Measurements from ENCODE around the gene RAP1GAP2.

The RAP1GAP2 gene

GRCh38 chr17:2924211-2924610 lies 128.0 kb downstream of the RAP1GAP2 start:
- no peaks in the 10 kb centered on the region for H3K9me3 ChIP-seq (ENCODE audit: control insufficient read depth in 1 of 2, low read length in 2 of 2)
- H3K9ac ChIP-seq (ENCODE audit: low read depth in 1 of 2, low read length in 2 of 2) = no peak overlapping the region
- H3K4me3 ChIP-seq (ENCODE audit: low read depth in 1 of 2, low read length in 2 of 2) = no peak overlapping the region
- no peaks in the 10 kb centered on the region for H3K36me3 ChIP-seq (ENCODE audit: control insufficient read depth in 1 of 2, insufficient read depth in 2 of 2, low read length in 2 of 2)
- H3K4me1 ChIP-seq (ENCODE audit: control insufficient read depth in 1 of 2, insufficient read depth in 2 of 2, low read length in 2 of 2) = no peaks in the 10 kb centered on the region
- H3K27ac ChIP-seq (ENCODE audit: low read depth, low read length) = no peak overlapping the region
- no peaks in the 10 kb centered on the region for H3K27me3 ChIP-seq (ENCODE audit: control insufficient read depth in 1 of 2, insufficient read depth in 2 of 2, low read length in 2 of 2)

DNA sequence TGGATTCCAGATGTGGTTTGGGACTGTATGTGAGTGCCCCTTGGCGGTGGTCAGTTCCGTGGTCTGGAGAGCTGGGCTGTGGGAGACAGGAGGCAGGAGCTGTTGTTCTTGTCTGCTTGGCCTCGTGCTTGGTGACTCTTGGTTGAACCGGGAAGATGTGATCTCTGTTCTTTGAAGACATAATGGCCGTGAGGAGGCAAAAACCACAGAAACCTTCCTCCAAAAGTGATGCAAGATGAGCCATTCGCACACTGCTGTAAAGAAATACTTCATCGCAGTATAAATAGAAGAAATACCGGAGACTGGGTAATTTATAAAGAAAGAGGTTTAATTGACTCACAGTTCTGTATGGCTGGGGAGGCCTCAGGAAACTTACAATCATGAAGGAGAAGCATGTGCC lies 128.8 kb downstream of the RAP1GAP2 start:
- H3K4me1 ChIP-seq (ENCODE audit: control insufficient read depth in 1 of 2, insufficient read depth in 2 of 2, low read length in 2 of 2) = no peaks in the 10 kb centered on the region
- no peak overlapping the region for H3K27ac ChIP-seq (ENCODE audit: low read depth, low read length)
- no peaks in the 10 kb centered on the region for H3K27me3 ChIP-seq (ENCODE audit: control insufficient read depth in 1 of 2, insufficient read depth in 2 of 2, low read length in 2 of 2)
- no peak overlapping the region for H3K4me3 ChIP-seq (ENCODE audit: low read depth in 1 of 2, low read length in 2 of 2)
- no peak overlapping the region for H3K9ac ChIP-seq (ENCODE audit: low read depth in 1 of 2, low read length in 2 of 2)
- H3K36me3 ChIP-seq (ENCODE audit: control insufficient read depth in 1 of 2, insufficient read depth in 2 of 2, low read length in 2 of 2) = no peaks in the 10 kb centered on the region
- no peaks in the 10 kb centered on the region for H3K9me3 ChIP-seq (ENCODE audit: control insufficient read depth in 1 of 2, low read length in 2 of 2)

DNA sequence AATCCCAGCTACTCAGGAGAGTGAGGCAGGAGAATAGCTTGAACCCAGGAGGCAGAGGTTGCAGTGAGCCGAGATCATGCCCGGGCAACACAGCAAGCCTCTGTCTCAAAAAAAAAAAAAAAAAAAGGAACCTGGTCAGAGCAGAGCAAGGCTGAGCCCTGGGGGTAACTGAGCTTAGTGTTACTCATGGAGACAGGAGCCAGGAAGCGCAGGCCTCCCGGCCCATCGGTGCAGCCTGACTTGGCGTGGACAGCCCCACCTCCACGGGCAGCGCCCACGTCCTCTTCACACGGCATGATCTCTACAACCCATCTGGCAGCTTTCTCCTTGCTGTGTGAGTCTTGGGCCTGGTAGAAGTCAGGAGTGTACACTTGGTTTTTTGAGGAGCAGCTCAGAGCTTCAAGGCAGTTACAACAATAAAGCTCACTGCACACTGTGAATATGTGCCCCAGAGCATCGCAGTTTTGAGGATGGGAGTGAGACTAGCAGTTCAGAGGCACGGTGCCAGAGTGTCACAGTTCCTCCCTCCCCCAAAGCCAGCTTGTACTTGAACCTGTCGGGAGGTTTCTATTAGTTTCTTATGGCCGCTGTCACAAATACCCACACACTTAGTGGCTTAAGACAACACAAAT lies 129.9 kb downstream of the RAP1GAP2 start:
- peaks cover 7 to 10% of the 10 kb centered on the region in 2 donors for H3K4me1 ChIP-seq (ENCODE audit: control insufficient read depth in 1 of 2, insufficient read depth in 2 of 2, low read length in 2 of 2)
- no peaks in the 10 kb centered on the region for H3K36me3 ChIP-seq (ENCODE audit: control insufficient read depth in 1 of 2, insufficient read depth in 2 of 2, low read length in 2 of 2)
- no peaks in the 10 kb centered on the region for H3K27me3 ChIP-seq (ENCODE audit: control insufficient read depth in 1 of 2, insufficient read depth in 2 of 2, low read length in 2 of 2)
- H3K9me3 ChIP-seq (ENCODE audit: control insufficient read depth in 1 of 2, low read length in 2 of 2) = no peaks in the 10 kb centered on the region
- H3K4me3 ChIP-seq (ENCODE audit: low read depth in 1 of 2, low read length in 2 of 2) = no peak overlapping the region
- H3K27ac ChIP-seq (ENCODE audit: low read depth, low read length) = no peak overlapping the region
- no peak overlapping the region for H3K9ac ChIP-seq (ENCODE audit: low read depth in 1 of 2, low read length in 2 of 2)

DNA sequence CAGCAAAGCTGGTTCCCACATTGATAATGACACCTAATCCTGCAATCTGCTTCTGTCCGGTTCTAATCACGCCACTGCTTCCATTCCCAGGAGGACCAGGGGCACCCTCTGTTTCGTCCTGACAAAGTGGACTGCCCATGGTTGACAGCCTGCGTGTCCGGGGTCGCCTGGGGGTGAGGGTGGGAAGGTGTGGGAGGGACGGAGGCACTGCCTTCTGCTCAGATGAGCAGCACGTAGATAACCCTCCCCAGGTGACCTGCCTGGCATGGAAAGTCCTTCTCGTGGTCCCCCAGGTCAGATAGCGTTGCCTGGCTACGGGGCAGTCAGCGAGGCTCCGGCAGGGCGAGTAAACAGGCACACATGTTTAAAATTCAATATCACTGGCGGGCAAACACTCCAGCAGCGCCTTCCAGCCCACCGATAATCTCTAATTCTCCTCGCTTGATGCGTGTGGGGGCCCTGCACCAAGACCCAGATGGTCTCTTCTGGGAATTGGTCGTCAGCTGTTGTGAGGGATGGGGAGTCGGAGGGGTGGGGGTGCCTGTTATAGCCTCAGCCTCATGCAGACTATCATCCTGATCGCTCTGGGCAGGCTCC lies 132.2 kb downstream of the RAP1GAP2 start:
- Histone ChIP-seq H3K27me3 (ENCODE audit: control insufficient read depth in 1 of 2, insufficient read depth in 2 of 2, low read length in 2 of 2) (no peaks in the 10 kb centered on the region), H3K4me1 (ENCODE audit: control insufficient read depth in 1 of 2, insufficient read depth in 2 of 2, low read length in 2 of 2) (peaks cover 17 to 19% of the 10 kb centered on the region in 2 donors), H3K9ac (ENCODE audit: low read depth in 1 of 2, low read length in 2 of 2) (no peak overlapping the region), H3K27ac (ENCODE audit: low read depth, low read length) (no peak overlapping the region), H3K36me3 (ENCODE audit: control insufficient read depth in 1 of 2, insufficient read depth in 2 of 2, low read length in 2 of 2) (no peaks in the 10 kb centered on the region), H3K4me3 (ENCODE audit: low read depth in 1 of 2, low read length in 2 of 2) (no peak overlapping the region), H3K9me3 (ENCODE audit: control insufficient read depth in 1 of 2, low read length in 2 of 2) (no peaks in the 10 kb centered on the region)

DNA sequence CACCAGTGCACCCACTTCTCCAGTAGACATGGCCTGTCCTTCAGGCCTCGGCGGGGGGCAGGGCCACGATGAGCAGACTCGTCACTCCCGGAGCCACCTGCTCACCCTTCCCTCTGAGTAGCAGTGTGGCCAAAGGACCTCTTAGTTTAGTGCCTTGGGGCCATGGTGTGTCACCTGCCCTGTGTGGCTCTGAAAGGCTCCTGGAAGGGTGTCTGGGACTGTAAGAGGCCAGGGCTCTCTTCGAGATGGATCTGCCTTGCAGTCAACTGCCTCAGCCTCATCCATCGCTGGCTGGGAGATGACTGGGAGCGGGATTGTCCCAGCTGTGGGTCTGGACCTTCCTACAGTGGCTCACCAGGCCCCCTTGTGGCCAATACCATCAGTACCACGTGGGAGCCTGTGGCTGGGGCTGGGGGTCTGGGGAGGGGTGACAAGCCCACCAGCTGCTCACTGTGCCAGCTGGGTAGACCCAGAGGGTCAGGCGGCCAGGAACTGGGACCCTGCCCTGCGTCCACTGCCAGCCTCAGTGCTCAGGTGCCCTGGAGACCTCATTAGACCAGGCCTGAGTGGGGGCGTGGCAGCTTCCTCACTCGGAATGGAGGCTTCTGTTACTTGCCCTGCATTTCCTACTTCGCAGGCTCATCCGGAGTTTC lies 133.8 kb downstream of the RAP1GAP2 start:
- Histone ChIP-seq H3K9ac (ENCODE audit: low read depth in 1 of 2, low read length in 2 of 2) (no peak overlapping the region), H3K27me3 (ENCODE audit: control insufficient read depth in 1 of 2, insufficient read depth in 2 of 2, low read length in 2 of 2) (no peaks in the 10 kb centered on the region), H3K9me3 (ENCODE audit: control insufficient read depth in 1 of 2, low read length in 2 of 2) (no peaks in the 10 kb centered on the region), H3K36me3 (ENCODE audit: control insufficient read depth in 1 of 2, insufficient read depth in 2 of 2, low read length in 2 of 2) (no peaks in the 10 kb centered on the region), H3K4me3 (ENCODE audit: low read depth in 1 of 2, low read length in 2 of 2) (no peak overlapping the region), H3K27ac (ENCODE audit: low read depth, low read length) (no peak overlapping the region), H3K4me1 (ENCODE audit: control insufficient read depth in 1 of 2, insufficient read depth in 2 of 2, low read length in 2 of 2) (peaks cover 17 to 19% of the 10 kb centered on the region in 2 donors)

GRCh38 chr17:2931876-2932275 lies 135.6 kb downstream of the RAP1GAP2 start:
- Histone ChIP-seq H3K4me1 (ENCODE audit: control insufficient read depth in 1 of 2, insufficient read depth in 2 of 2, low read length in 2 of 2) (peaks cover 17 to 19% of the 10 kb centered on the region in 2 donors), H3K9ac (ENCODE audit: low read depth in 1 of 2, low read length in 2 of 2) (no peak overlapping the region), H3K27ac (ENCODE audit: low read depth, low read length) (no peak overlapping the region), H3K36me3 (ENCODE audit: control insufficient read depth in 1 of 2, insufficient read depth in 2 of 2, low read length in 2 of 2) (no peaks in the 10 kb centered on the region), H3K4me3 (ENCODE audit: low read depth in 1 of 2, low read length in 2 of 2) (no peak overlapping the region), H3K27me3 (ENCODE audit: control insufficient read depth in 1 of 2, insufficient read depth in 2 of 2, low read length in 2 of 2) (no peaks in the 10 kb centered on the region), H3K9me3 (ENCODE audit: control insufficient read depth in 1 of 2, low read length in 2 of 2) (no peaks in the 10 kb centered on the region)

DNA sequence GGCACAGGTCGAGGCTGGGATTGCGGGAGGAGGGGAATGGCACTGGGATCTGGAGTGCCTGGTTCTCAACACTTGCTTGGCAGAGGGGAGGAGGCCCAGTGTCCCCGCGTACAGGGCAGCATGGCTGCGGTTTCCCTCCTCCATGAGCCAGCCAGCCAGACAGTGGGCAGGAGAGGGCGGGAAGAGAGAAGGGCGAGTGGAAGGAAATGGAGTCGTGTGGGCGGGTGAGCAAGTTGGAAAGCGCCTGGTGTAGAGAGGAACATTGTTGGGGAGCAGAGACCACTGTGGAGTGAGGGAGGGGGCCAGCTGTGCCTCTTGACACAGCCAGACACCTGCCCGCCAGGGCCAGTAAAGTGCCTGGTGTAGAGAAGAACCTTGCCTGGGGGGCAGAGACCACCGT lies 136.7 kb downstream of the RAP1GAP2 start:
- Histone ChIP-seq H3K36me3 (ENCODE audit: control insufficient read depth in 1 of 2, insufficient read depth in 2 of 2, low read length in 2 of 2) (no peaks in the 10 kb centered on the region), H3K9ac (ENCODE audit: low read depth in 1 of 2, low read length in 2 of 2) (no peak overlapping the region), H3K27ac (ENCODE audit: low read depth, low read length) (no peak overlapping the region), H3K4me3 (ENCODE audit: low read depth in 1 of 2, low read length in 2 of 2) (no peak overlapping the region), H3K9me3 (ENCODE audit: control insufficient read depth in 1 of 2, low read length in 2 of 2) (no peaks in the 10 kb centered on the region), H3K4me1 (ENCODE audit: control insufficient read depth in 1 of 2, insufficient read depth in 2 of 2, low read length in 2 of 2) (peaks cover 17 to 19% of the 10 kb centered on the region in 2 donors), H3K27me3 (ENCODE audit: control insufficient read depth in 1 of 2, insufficient read depth in 2 of 2, low read length in 2 of 2) (no peaks in the 10 kb centered on the region)

- H3K4me3 ChIP-seq (ENCODE audit: low read depth in 1 of 2, low read length in 2 of 2) = no peak overlapping the region
- H3K27me3 ChIP-seq (ENCODE audit: control insufficient read depth in 1 of 2, insufficient read depth in 2 of 2, low read length in 2 of 2) = no peaks in the 10 kb centered on the region
- peaks cover 17 to 19% of the 10 kb centered on the region in 2 donors for H3K4me1 ChIP-seq (ENCODE audit: control insufficient read depth in 1 of 2, insufficient read depth in 2 of 2, low read length in 2 of 2)
- no peak overlapping the region for H3K9ac ChIP-seq (ENCODE audit: low read depth in 1 of 2, low read length in 2 of 2)
- H3K9me3 ChIP-seq (ENCODE audit: control insufficient read depth in 1 of 2, low read length in 2 of 2) = no peaks in the 10 kb centered on the region
- no peaks in the 10 kb centered on the region for H3K36me3 ChIP-seq (ENCODE audit: control insufficient read depth in 1 of 2, insufficient read depth in 2 of 2, low read length in 2 of 2)
- H3K27ac ChIP-seq (ENCODE audit: low read depth, low read length) = no peak overlapping the region
Measured at GRCh38 chr17:2933606-2934005, 137.4 kb downstream of the RAP1GAP2 start.

DNA sequence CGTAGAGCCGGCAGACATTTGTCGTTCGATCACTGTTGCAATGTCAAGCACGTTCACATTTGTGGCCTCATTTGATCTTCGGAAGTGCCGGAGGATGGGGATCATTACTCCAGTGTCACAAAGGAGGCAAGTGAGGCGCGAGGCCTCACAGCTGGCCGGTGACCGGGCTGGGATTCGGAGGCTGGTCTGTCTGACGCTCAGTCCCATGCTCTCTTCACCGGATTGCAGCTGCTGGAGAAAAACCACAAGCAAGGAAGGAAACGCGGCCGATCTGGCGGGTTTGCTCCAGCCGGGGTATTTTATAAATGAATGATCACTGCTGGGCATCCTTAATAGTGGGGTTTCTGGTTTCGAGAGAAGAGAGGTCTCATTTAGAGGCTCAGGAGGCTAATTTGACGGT lies 139.4 kb downstream of the RAP1GAP2 start:
- Histone ChIP-seq H3K4me3 (ENCODE audit: low read depth in 1 of 2, low read length in 2 of 2) (no peak overlapping the region), H3K27me3 (ENCODE audit: control insufficient read depth in 1 of 2, insufficient read depth in 2 of 2, low read length in 2 of 2) (no peaks in the 10 kb centered on the region), H3K36me3 (ENCODE audit: control insufficient read depth in 1 of 2, insufficient read depth in 2 of 2, low read length in 2 of 2) (no peaks in the 10 kb centered on the region), H3K27ac (ENCODE audit: low read depth, low read length) (no peak overlapping the region), H3K9ac (ENCODE audit: low read depth in 1 of 2, low read length in 2 of 2) (no peak overlapping the region), H3K9me3 (ENCODE audit: control insufficient read depth in 1 of 2, low read length in 2 of 2) (no peaks in the 10 kb centered on the region), H3K4me1 (ENCODE audit: control insufficient read depth in 1 of 2, insufficient read depth in 2 of 2, low read length in 2 of 2) (peaks cover 12 to 19% of the 10 kb centered on the region in 2 donors)

- no peak overlapping the region for H3K4me3 ChIP-seq (ENCODE audit: low read depth in 1 of 2, low read length in 2 of 2)
- H3K36me3 ChIP-seq (ENCODE audit: control insufficient read depth in 1 of 2, insufficient read depth in 2 of 2, low read length in 2 of 2) = no peaks in the 10 kb centered on the region
- H3K9ac ChIP-seq (ENCODE audit: low read depth in 1 of 2, low read length in 2 of 2) = no peak overlapping the region
- no peaks in the 10 kb centered on the region for H3K9me3 ChIP-seq (ENCODE audit: control insufficient read depth in 1 of 2, low read length in 2 of 2)
- H3K27ac ChIP-seq (ENCODE audit: low read depth, low read length) = no peak overlapping the region
- no peaks in the 10 kb centered on the region for H3K27me3 ChIP-seq (ENCODE audit: control insufficient read depth in 1 of 2, insufficient read depth in 2 of 2, low read length in 2 of 2)
- H3K4me1 ChIP-seq (ENCODE audit: control insufficient read depth in 1 of 2, insufficient read depth in 2 of 2, low read length in 2 of 2) = peaks cover 8 to 12% of the 10 kb centered on the region in 2 donors
Measured at GRCh38 chr17:2936351-2936750, 140.1 kb downstream of the RAP1GAP2 start.

All from duodenal mucosa (tissue), 2 donors.